ENCODE data around the gene TRMT13. TPM values are rescaled to one million over a fixed set of nuclear protein-coding genes. Genes with fewer than 3 reads are reported as not detected.

Gene TRMT13
- total and polyA plus RNA-seq, 8 donors, result 2.7 to 42.0 (median 5.7) TPM

- Histone ChIP-seq H3K27me3 (no peaks in the 10 kb centered on the region), H3K36me3 (peaks cover 39 to 100% (median 99%) of the 10 kb centered on the region in 4 donors), H3K4me3 (no peak overlapping the region), H3K27ac (no peak overlapping the region), H3K4me1 (no peaks in the 10 kb centered on the region), H3K9me3 (no peaks in the 10 kb centered on the region)
- DNase-seq, result no peak
- intact Hi-C loops (cut with DNase I; ENCODE audit: low total_unique reads), result no loop called here
- TF ChIP-seq CTCF (IDR thresholded peaks at IDR 0.05), result no peak
- TF ChIP-seq EP300 (IDR thresholded peaks at IDR 0.05), result no peak
- TF ChIP-seq POLR2A (IDR thresholded peaks at IDR 0.05), result no peak
- TF ChIP-seq POLR2AphosphoS5 (IDR thresholded peaks at IDR 0.05), result no peak
- WGBS, 5 donors, result 89 to 93% (median 90%) methylated on average over 3 of the region's 3 CpGs
These were observed 12.2 kb downstream of the TRMT13 start for GRCh38 chr1:100145116-100145515.

GRCh38 chr1:100146958-100147357 lies 14.0 kb downstream of the TRMT13 start:
- WGBS, 5 donors, result 96 to 100% (median 97%) methylated on average over 1 of the region's 1 CpG
- H3K36me3 ChIP-seq, result peaks cover 31 to 90% (median 88%) of the 10 kb centered on the region in 4 donors
- no peaks in the 10 kb centered on the region for H3K4me1 ChIP-seq
- no peak overlapping the region for H3K27ac ChIP-seq
- no peaks in the 10 kb centered on the region for H3K27me3 ChIP-seq
- no peaks in the 10 kb centered on the region for H3K9me3 ChIP-seq
- intact Hi-C loops (cut with DNase I; ENCODE audit: low total_unique reads), result no loop called here
- TF ChIP-seq POLR2AphosphoS5 (IDR thresholded peaks at IDR 0.05) (no peak), CTCF (IDR thresholded peaks at IDR 0.05) (no peak), POLR2A (IDR thresholded peaks at IDR 0.05) (no peak), EP300 (IDR thresholded peaks at IDR 0.05) (no peak)
- no peak for DNase-seq
- no peak overlapping the region for H3K4me3 ChIP-seq

- 85 to 95% (median 87%) methylated on average over 4 of the region's 4 CpGs for WGBS, 5 donors
- Histone ChIP-seq H3K27me3 (no peaks in the 10 kb centered on the region), H3K27ac (no peak overlapping the region), H3K9me3 (no peaks in the 10 kb centered on the region), H3K4me1 (no peaks in the 10 kb centered on the region), H3K36me3 (peaks cover 31 to 81% (median 79%) of the 10 kb centered on the region in 4 donors), H3K4me3 (no peak overlapping the region)
- TF ChIP-seq POLR2A (IDR thresholded peaks at IDR 0.05), result no peak
- TF ChIP-seq EP300 (IDR thresholded peaks at IDR 0.05), result no peak
- no peak for TF ChIP-seq CTCF (IDR thresholded peaks at IDR 0.05)
- TF ChIP-seq POLR2AphosphoS5 (IDR thresholded peaks at IDR 0.05), result no peak
- DNase-seq, result no peak
- intact Hi-C loops (cut with DNase I; ENCODE audit: low total_unique reads), result no loop called here
These were observed 14.9 kb downstream of the TRMT13 start for GRCh38 chr1:100147875-100148274.

GRCh38 chr1:100151679-100152078 lies 18.7 kb downstream of the TRMT13 start:
- intact Hi-C loops (cut with DNase I; ENCODE audit: low total_unique reads), result no loop called here

More at GRCh38 chr1:100151679-100152078, 18.7 kb downstream of the TRMT13 start:
- peaks cover 4 to 43% (median 41%) of the 10 kb centered on the region in 4 donors for H3K36me3 ChIP-seq
- DNase-seq, result no peak
- no peaks in the 10 kb centered on the region for H3K4me1 ChIP-seq
- 59 to 71% (median 65%) methylated on average over 2 of the region's 2 CpGs for WGBS, 5 donors
- no peaks in the 10 kb centered on the region for H3K9me3 ChIP-seq
- H3K4me3 ChIP-seq, result no peak overlapping the region
- H3K27ac ChIP-seq, result no peak overlapping the region
- TF ChIP-seq CTCF (IDR thresholded peaks at IDR 0.05) (no peak), POLR2A (IDR thresholded peaks at IDR 0.05) (no peak), POLR2AphosphoS5 (IDR thresholded peaks at IDR 0.05) (no peak), EP300 (IDR thresholded peaks at IDR 0.05) (no peak)
- no peaks in the 10 kb centered on the region for H3K27me3 ChIP-seq

All from stomach (tissue), 9 donors.